Fibroblast of pulmonary artery (primary cell): ENCODE measurements around the gene SPATA31A6.
"Not testable (repeated sequence)": the region's sequence is repeated elsewhere in the genome, so short reads cannot be mapped to it uniquely, and the experiment has no call there.

ENCODE experiments used
- DNase-seq: peaks from one replicate; pipeline ENCODE4 v3.0.0-alpha.2; 2010; ENCODE audit warnings: low read depth
- H3K4me3 ChIP-seq: replicated peaks from 2 replicates; pipeline ENCODE4 v1.5.1; 2011; ENCODE audit warnings: low read depth, mild to moderate bottlenecking, control low read depth, low read length, moderate library complexity
- TF ChIP-seq, protein P1 (sequence below): IDR thresholded peaks from 2 replicates; pipeline ENCODE4 v1.5.1; 2011; ENCODE audit warnings: mild to moderate bottlenecking, control low read depth, low read length, inconsistent platforms; ENCODE audit errors: missing control alignments

Gene SPATA31A6

DNA sequence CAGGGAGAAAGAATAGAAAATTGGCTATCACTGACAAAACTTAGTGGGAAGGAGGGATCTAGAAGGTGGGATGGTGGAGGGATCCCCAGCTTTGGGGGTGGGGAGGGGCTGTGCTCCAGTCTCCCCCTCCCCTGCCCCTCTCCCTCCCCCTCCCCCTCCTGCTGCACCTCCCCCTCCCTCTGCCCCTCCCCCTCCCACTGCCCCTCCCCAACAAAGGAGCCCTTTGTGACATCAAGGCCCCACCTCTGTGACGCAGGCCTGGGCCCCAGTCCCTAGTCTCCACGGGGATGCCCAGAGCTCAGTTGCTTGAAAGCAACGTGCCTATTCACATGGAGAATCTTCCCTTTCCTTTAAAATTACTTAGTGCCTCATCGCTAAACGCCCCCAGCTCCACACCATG is at the start of gene SPATA31A6:
TSS of gene SPATA31A6 (plus strand) at position 301 of the 400 bp plus-strand sequence. CDS start at position 330, 29 bp downstream.
- DNase-seq, H3K4me3 ChIP-seq: not testable (repeated sequence)

DNA sequence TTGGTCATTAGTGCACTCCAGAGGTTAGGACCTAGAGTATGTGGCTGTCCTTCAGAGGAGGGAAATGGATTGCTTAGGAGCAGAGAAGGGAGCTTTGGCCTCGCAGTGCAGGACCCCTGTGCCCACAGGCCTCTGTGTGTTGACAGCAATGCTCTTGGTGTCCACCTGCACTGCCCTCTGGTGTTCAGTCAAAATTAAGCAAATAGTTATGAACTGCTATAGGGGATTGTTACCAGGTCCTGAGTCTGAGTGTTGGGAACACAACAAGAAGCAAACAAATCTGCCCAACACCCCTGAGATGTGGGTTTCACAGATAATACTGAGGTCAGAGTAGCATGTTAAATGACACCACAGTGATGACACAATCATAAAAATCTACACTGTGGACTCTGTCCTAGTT is 23.2 kb upstream of the SPATA31A6 start:
- H3K4me3 ChIP-seq, result not testable (repeated sequence)
- DNase-seq, result peak; percentile 30
- TF ChIP-seq, protein P1, sequence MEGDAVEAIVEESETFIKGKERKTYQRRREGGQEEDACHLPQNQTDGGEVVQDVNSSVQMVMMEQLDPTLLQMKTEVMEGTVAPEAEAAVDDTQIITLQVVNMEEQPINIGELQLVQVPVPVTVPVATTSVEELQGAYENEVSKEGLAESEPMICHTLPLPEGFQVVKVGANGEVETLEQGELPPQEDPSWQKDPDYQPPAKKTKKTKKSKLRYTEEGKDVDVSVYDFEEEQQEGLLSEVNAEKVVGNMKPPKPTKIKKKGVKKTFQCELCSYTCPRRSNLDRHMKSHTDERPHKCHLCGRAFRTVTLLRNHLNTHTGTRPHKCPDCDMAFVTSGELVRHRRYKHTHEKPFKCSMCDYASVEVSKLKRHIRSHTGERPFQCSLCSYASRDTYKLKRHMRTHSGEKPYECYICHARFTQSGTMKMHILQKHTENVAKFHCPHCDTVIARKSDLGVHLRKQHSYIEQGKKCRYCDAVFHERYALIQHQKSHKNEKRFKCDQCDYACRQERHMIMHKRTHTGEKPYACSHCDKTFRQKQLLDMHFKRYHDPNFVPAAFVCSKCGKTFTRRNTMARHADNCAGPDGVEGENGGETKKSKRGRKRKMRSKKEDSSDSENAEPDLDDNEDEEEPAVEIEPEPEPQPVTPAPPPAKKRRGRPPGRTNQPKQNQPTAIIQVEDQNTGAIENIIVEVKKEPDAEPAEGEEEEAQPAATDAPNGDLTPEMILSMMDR, result peak; percentile 22

DNA sequence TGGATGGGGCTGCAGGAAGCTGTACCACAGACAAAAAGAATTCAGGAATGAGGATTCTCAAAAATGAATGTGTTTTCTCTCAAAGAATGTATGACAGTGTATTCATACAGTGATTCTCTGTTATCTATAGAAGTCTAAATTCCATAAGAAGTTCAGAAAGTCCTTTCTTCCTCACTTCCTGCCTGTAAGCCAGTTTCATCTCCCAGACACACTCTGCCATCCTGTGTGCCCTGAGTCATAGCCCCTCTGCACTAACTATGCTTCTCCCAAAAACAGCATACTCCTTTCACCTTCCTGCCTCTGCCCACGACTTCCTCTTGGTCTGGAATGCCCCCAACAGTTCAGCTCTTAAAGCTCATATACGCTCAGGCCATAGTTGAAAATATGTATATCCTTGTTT is 36.4 kb downstream of the SPATA31A6 start:
- not testable (repeated sequence) for H3K4me3 ChIP-seq
- peak; percentile 55 for DNase-seq

DNA sequence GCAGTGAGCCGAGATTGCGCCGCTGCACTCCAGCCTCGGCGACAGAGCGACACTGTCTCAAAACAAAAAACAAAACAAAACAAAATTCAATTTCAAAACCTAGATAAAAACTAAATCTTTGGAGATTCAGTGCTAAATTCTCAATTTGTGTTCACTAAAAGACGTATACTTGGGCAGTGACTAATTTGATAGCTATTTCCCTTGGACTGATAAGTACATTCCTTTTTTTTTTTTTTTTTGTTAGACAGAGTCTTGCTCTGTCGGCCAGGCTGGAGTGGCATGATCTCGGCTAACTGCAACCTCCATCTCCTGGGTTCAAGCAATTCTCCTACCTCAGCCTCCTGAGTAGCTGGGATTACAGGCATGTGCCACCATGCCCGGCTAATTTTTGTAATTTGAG is 39.8 kb downstream of the SPATA31A6 start:
- DNase-seq, result peak; percentile 66

DNA sequence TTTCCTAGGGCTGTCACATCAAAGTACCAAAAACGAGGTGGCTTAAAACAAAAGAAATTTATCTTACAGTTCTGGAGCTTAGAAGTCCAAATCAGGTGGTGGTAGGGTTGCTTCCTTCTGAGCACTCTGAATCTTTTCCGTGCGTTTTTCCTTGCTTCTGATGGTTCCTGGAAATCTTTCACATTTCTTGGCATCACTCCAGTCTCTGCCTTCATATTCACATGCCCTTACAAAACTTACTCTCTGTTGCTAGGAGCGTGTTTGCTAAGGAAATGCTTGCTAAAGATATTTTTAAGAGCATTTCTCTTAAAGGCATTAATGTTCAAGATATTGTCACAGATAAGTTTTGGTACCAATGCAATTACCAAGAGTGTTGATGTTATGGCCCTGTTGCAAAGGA is 49.6 kb downstream of the SPATA31A6 start:
- peak; percentile 59 for DNase-seq
- H3K4me3 ChIP-seq, result not testable (repeated sequence)

More for the DNA sequence above, 39.8 kb downstream of the SPATA31A6 start:
- not testable (repeated sequence) for H3K4me3 ChIP-seq

DNA sequence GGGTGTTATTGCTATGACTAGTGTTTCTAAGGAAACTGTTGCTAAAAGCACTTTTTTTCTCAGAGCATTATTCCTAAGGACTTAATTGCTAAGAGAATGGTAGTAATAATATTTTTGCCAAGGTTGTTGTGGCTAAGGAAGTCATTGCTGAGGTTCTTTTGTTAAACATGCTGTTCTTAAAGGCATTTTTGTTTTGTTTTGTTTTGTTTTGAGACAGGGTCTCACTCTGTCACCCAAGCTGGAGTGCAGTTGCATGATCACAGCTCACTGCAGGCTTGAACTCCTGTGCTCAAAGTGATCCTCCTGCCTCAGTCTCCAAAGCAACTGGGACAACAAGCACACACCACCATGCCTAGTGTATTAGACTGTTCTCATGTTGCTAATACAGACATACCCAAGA is 51.2 kb downstream of the SPATA31A6 start:
- not testable (repeated sequence) for H3K4me3 ChIP-seq, DNase-seq

DNA sequence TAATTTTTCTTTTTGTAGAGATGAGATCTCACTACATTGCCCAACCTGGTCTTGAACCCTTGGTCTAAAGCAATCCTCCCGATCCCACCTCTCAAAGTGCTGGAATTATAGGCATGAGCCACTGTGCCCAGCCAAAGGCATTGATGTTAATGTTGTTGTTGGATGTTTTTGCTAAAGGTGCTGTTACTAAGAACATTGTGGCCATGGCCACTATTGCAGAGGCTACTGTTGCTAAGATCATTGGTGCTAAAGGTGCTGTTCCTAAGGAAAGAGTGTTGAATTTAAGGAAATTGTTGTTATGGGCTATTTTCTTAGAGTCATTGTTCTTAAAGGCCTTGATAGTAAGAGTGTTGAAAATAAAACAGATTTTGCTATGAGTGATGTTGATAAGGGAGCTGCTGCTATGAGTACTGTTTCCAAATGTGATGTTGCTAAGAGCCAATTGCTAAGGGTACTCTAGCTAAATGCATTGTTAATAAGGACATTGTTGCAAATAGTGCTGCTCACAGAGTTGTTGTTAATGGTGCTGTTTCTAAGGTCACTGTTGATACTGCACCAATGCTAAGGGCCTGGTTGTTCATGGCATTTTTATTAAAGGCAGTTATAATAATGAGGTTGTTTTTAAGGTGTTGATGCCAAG is 52.0 kb downstream of the SPATA31A6 start:
- H3K4me3 ChIP-seq, result not testable (repeated sequence)
- peak; percentile 38 for DNase-seq

DNA sequence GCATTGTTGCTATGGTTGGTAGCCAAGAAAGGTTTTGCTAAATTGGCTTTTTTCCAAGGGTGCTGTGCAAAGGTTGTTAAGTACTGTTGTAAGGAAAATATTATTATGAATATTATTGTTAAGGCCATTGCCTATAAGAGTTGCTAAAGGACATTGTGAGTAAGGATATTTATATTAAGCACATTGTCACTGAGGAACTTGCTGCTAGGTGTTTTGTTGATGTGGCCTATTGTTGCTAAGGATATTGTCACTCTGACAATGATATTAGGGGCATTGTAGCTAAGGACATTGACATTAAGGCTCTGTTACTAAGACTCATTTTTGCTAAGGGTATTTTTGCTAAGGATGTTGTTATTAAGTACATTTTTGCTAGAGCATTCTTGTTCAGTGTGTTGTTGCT is 52.6 kb downstream of the SPATA31A6 start:
- not testable (repeated sequence) for DNase-seq, H3K4me3 ChIP-seq

DNA sequence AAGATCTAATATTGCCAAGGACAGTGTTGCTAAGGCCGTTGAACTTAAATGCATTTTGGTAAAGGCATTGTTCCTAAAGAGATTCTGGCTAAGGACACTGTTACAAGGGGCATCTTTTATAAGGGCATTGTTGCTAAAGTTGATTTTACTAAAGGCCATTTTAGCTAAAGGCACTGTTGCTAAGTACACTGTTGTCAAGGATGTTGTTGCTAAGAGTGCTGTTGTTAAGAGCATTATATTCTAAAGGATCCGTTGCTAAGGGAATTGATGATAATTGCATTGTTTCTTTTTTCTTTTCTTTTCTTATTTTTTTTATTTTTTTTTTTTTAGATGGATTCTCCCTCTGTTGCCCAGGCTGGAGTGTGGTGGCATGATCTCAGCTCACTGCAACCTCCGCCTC is 53.9 kb downstream of the SPATA31A6 start:
- not testable (repeated sequence) for H3K4me3 ChIP-seq, DNase-seq

DNA sequence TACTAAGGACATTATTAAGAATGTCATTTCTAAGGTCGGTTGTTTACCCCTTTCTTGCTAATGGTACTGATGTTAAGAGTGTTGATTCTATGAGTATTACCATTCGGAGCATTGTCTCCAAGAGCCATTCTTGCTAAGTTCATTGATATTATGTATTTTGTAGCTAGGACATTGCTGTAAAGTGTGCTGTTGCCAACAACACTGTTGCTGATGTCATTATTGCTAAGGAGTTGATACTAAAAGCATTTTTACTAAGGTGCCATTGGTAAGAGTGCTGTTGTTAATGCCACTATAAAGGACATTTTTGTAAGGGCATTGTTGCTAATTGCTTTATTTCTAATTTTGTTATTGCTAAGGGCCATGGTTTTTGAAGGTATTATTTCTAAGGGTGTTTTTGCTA is 55.4 kb downstream of the SPATA31A6 start:
- not testable (repeated sequence) for DNase-seq

More for the DNA sequence above, 55.4 kb downstream of the SPATA31A6 start:
- H3K4me3 ChIP-seq, result not testable (repeated sequence)
